Naive thymus-derived CD4-positive, alpha-beta T cell (primary cell): ENCODE measurements around the gene MBP. TPM values are rescaled to one million over a fixed set of nuclear protein-coding genes. Genes with fewer than 3 reads are reported as not detected.

Experiments used
- ATAC-seq: fragments of 150-1000 bp; cut with Tn5 transposase; 2 replicates; pipeline ENCODE4 v1.10.0; 2021; ENCODE audit warnings: mild to moderate bottlenecking, moderate library complexity
- CTCF ChIA-PET: fragments of 350-600 bp; sonication (Branson Sonifier 250); formaldehyde crosslinking; loops from one replicate; lab custom pipeline; 2021; ENCODE audit warnings: antibody characterized with exemption; lab: Charles Lee
- POLR2A ChIA-PET: fragments of 350-600 bp; sonication (Branson Sonifier 250); formaldehyde crosslinking; loops from one replicate; lab custom pipeline; 2021; ENCODE audit warnings: antibody characterized with exemption, inconsistent platforms; lab: Charles Lee
- DNase-seq, 9 donors: peaks; one replicate each; pipeline versions ENCODE4 v3.0.0 to v3.0.0-alpha.2; 2020 to 2022; ENCODE audit warnings: mixed read lengths in 1 of 9
- H3K27ac ChIP-seq: one replicate; pipeline ENCODE4 v1.7.0; 2013; ENCODE audit warnings: mild to moderate bottlenecking, low read depth, low read length, moderate library complexity
- H3K27me3 ChIP-seq, 2 donors: one replicate each; pipeline ENCODE4 v1.7.0; 2013; ENCODE audit warnings: low read length in 2 of 2, mild to moderate bottlenecking in 2 of 2, moderate library complexity in 2 of 2; ENCODE audit not compliant: control insufficient read depth in 2 of 2, insufficient read depth in 2 of 2
- H3K36me3 ChIP-seq, 3 experiments: 1 replicate in 2 of 3; 2 replicates in 1 of 3; pipeline ENCODE4 v1.7.0; 2013; ENCODE audit warnings: low read length in 3 of 3, mild to moderate bottlenecking in 3 of 3, moderate library complexity in 1 of 3; ENCODE audit not compliant: insufficient read depth in 3 of 3, control insufficient read depth in 2 of 3
- H3K4me1 ChIP-seq, 2 donors: one replicate each; pipeline ENCODE4 v1.7.0; 2013; ENCODE audit warnings: low read length in 2 of 2, mild to moderate bottlenecking in 2 of 2, moderate library complexity in 1 of 2; ENCODE audit not compliant: control insufficient read depth in 2 of 2, insufficient read depth in 2 of 2
- H3K4me3 ChIP-seq: 2 replicates; pipeline ENCODE4 v1.7.0; 2013; ENCODE audit warnings: mild to moderate bottlenecking, low read length
- H3K9me3 ChIP-seq, 3 experiments: 1 replicate in 2 of 3; 2 replicates in 1 of 3; pipeline ENCODE4 v1.7.0; 2013; ENCODE audit warnings: low read length in 3 of 3; ENCODE audit not compliant: control insufficient read depth in 2 of 3
- H3K27ac Mint-ChIP-seq, 9 donors: one replicate each; pipeline ENCODE4 v1.8.0; 2020 to 2022; ENCODE audit warnings: mixed read lengths in 9 of 9, mild to moderate bottlenecking in 8 of 9, moderate library complexity in 5 of 9, inconsistent platforms in 2 of 9
- H3K27me3 Mint-ChIP-seq, 5 donors: one replicate each; pipeline ENCODE4 v1.8.0; 2021 to 2022; ENCODE audit warnings: mixed read lengths in 5 of 5, mild to moderate bottlenecking in 1 of 5
- H3K36me3 Mint-ChIP-seq, 5 donors: one replicate each; pipeline ENCODE4 v1.8.0; 2020 to 2022; ENCODE audit warnings: mixed read lengths in 5 of 5, mild to moderate bottlenecking in 3 of 5, inconsistent platforms in 1 of 5
- H3K4me1 Mint-ChIP-seq, 7 donors: one replicate each; pipeline ENCODE4 v1.8.0; 2020 to 2022; ENCODE audit warnings: mixed read lengths in 7 of 7, mild to moderate bottlenecking in 3 of 7, inconsistent platforms in 1 of 7
- H3K4me3 Mint-ChIP-seq, 10 donors: one replicate each; pipeline ENCODE4 v1.8.0; 2020 to 2022; ENCODE audit warnings: mild to moderate bottlenecking in 10 of 10, mixed read lengths in 10 of 10, moderate library complexity in 6 of 10, inconsistent platforms in 2 of 10
- H3K9me3 Mint-ChIP-seq, 11 donors: one replicate each; pipeline ENCODE4 v1.8.0; 2020 to 2022; ENCODE audit warnings: mixed read lengths in 11 of 11, mild to moderate bottlenecking in 4 of 11, inconsistent platforms in 1 of 11, moderate library complexity in 1 of 11
- intact Hi-C, 2 donors: fragments of 100-400 bp; cut with micrococcal nuclease; formaldehyde crosslinking; loops; one replicate each; pipeline ENCODE4 v1.15.1; 2023
- polyA plus RNA-seq, 2 donors: library from polyadenylated mRNA; unstranded; fragments of 300-500 nt; fragmentation: Illumina TruSeq; gene quantifications; one replicate each; pipeline ENCODE4 v1.2.3, GENCODE V29; 2021
- total RNA-seq, 6 experiments: library from RNA in 5 of 6; stranded (reverse) in 5 of 6; gene quantifications; 1 replicate in 5 of 6; 2 replicates in 1 of 6; pipeline ENCODE4 v1.2.3 and lab custom pipeline; 2021 to 2026

MBP gene
- total RNA-seq: 100 to 1,000 TPM in 3 of 5 experiments, 10 to 100 TPM in 2; 88.3 to 152 (median 116) TPM
- polyA plus RNA-seq: 100 to 1,000 TPM in 1 of 2 donors, 10 to 100 TPM in 1; 96.4 to 107 TPM
- 112 reads per million, percentile 86 among the genes with 10 or more reads in this experiment for total RNA-seq (lab: John Stamatoyannopoulos, UW)

DNA sequence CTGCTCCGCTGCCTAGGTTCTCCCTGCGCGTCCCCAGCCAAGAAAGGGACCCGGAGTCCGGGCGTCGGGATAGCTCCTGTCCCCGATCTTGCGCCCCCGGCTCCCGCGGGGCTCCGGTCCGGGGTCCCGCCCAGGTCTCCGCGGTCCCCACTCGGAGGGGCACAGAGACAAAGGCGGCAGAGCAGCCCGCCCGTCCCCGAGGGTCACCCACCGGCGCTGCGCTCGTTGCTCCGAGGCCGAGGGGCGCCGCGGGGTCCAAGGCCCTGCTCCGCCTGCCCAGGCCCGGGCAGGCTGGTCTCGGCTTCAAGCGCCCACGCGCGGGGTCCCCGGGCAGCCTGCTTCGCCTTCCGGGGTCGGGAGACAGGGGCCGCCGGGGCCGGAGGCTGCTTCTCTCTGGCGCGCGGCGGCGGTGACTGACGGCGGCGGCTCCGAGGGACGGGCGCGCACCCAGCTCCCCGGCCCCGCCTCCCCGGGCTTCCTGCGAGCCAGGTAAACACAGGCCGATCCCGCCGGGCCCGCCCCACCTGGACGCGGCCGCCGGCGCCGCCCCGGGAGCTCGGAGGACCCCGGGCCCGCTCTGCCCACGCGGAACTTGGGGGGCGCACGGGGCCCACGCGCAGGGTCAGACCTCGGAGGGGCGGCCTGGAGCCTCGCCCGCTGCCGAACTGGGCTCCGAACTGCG lies at the start of gene MBP:
Gene MBP, minus strand, starts transcription at position 415 of the 682 bp plus-strand sequence. CDS start 27,522 bp downstream, outside the sequence.
- intact Hi-C loops: loop anchor here (1.0 to 5.0 kb wide), 10 partner anchors 8 to 310 kb away; partner anchors contain the start of gene ZNF236 (in 2 of the 2)
- H3K4me3 Mint-ChIP-seq: peak within 1 kb of the TSS; percentile 94 to 100 (median 97)
- peak within 1 kb of the TSS; percentile 87 for H3K27ac ChIP-seq
- ATAC-seq: peak; percentile 49
- DNase-seq: peak; percentile 58 to 75 (median 68)
- H3K36me3 ChIP-seq: peaks cover 0 to 7% (median 0%) of the 10 kb centered on the region in 3 experiments
- H3K4me3 ChIP-seq: peak within 1 kb of the TSS; percentile 66
- ChIA-PET POLR2A (interaction anchor here (1.1 to 5.7 kb wide), 14 partner anchors 9 to 412 kb away, joined by 3 to 83 read pairs (median 12); no protein-coding TSS in a partner anchor), CTCF (interaction anchor here (1.1 to 1.9 kb wide), 6 partner anchors 8 to 78 kb away, joined by 3 to 7 read pairs (median 4); no protein-coding TSS in a partner anchor)
- no peaks in the 10 kb centered on the region for H3K27me3 Mint-ChIP-seq
- no peaks in the 10 kb centered on the region for H3K27me3 ChIP-seq
- no peaks in the 10 kb centered on the region for H3K9me3 ChIP-seq
- no peaks in the 10 kb centered on the region for H3K9me3 Mint-ChIP-seq
- peaks cover 34 to 47% of the 10 kb centered on the region in 2 donors for H3K4me1 ChIP-seq
- peaks cover 0 to 28% (median 3%) of the 10 kb centered on the region in 5 donors for H3K36me3 Mint-ChIP-seq
- peak within 1 kb of the TSS; percentile 76 to 97 (median 96) for H3K27ac Mint-ChIP-seq
- peaks cover 43 to 66% (median 59%) of the 10 kb centered on the region in 7 donors for H3K4me1 Mint-ChIP-seq

DNA sequence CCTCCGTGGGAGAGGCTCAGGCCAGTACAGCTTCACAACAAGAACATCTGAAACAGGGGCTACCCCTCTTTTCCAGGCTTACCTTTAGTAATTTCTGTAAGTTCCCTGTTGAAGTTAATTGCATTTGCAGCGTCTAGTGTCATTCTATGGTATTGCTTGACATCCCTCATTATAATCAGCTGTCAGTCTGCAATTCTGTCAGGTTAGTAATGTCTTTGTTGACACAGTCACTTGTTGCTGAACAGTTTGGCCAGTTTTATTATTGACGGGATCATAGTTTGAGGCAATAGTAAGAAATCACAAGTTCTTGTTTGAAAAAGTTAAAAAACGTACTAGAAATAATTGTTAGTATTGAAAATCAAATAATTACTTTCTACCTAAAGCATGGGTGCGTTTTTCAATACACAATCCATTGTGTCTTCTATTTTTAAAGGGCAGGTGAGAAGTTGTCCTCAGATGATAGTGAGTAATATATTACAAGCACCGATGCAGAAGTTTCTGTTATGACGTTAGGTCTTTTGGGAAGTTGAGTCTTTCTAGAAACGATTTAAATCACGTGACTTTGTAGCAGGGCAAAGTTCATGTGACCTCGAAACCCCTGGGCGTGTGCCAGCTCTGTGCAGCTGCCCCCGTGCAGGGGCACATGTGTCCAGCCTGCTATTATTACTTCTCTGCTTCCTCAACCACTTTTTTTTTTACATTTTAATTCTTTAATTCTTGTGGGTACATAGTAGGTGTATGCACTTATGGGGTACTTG lies 49.5 kb upstream of the MBP start:
- no peaks in the 10 kb centered on the region for H3K9me3 ChIP-seq
- ATAC-seq (no peak), DNase-seq (no peak)
- Mint-ChIP-seq H3K4me3 (no peak overlapping the region), H3K4me1 (no peaks in the 10 kb centered on the region), H3K27ac (no peak overlapping the region), H3K27me3 (peaks cover 0 to 2% (median 0%) of the 10 kb centered on the region in 5 donors), H3K36me3 (peaks cover 0 to 1% (median 0%) of the 10 kb centered on the region in 5 donors), H3K9me3 (peaks cover 0 to 11% (median 3%) of the 10 kb centered on the region in 11 donors)
- no peaks in the 10 kb centered on the region for H3K27me3 ChIP-seq
- no peak overlapping the region for H3K27ac ChIP-seq
- POLR2A ChIA-PET: interaction anchor here (0.8 kb wide), 1 partner anchor 11 kb away, joined by 3 read pairs; no protein-coding TSS in a partner anchor
- CTCF ChIA-PET: no interaction called here
- intact Hi-C loops: no loop called here
- H3K4me1 ChIP-seq: no peaks in the 10 kb centered on the region
- H3K4me3 ChIP-seq: no peak overlapping the region
- H3K36me3 ChIP-seq: no peaks in the 10 kb centered on the region

DNA sequence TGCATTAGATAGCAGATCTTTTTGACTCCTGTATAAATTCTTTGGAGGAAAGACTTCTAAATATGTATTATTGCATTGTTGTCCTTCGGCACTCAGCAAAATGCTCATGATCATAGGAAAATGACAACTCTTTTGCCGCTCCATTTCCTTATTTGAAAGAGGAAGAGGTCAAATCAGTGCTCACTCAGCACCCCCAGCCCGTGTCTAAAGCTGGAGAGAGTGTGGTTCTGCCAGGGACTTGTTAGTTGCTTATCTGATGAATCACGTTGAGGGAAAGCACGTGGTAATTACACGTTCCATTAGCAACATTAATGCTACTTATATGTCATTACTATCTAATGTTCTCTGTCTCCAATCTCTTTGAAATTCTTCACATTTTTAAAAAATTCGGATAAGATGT lies 46.0 kb upstream of the MBP start:
- Mint-ChIP-seq H3K27me3 (peaks cover 0 to 2% (median 0%) of the 10 kb centered on the region in 5 donors), H3K36me3 (no peaks in the 10 kb centered on the region)
- CTCF ChIA-PET: no interaction called here

DNA sequence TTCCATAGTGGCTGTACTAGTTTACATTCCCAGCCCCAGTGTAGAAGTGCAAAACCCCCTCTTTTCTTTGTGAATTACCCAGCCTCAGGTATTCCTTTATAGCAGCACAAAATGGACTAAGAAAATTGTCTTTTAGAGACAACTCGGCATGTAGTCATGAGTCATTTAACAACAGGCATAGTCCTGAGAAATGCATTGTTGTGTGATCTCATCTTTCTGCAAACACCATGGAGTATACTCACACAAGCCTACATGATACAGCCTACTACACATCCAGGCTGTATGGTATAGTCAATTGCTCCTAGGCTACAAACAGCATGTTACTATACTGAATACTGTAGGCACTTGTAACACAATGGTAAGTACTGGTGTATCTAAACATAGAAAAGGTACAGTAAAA lies 44.4 kb upstream of the MBP start:
- CTCF ChIA-PET: no interaction called here
- H3K4me1 Mint-ChIP-seq: no peaks in the 10 kb centered on the region
- H3K4me3 Mint-ChIP-seq: no peak overlapping the region
- H3K9me3 ChIP-seq: no peaks in the 10 kb centered on the region
- H3K4me1 ChIP-seq: no peaks in the 10 kb centered on the region
- H3K27ac Mint-ChIP-seq: no peak overlapping the region
- H3K27me3 ChIP-seq: no peaks in the 10 kb centered on the region
- intact Hi-C loops: no loop called here
- POLR2A ChIA-PET: no interaction called here
- no peak overlapping the region for H3K4me3 ChIP-seq
- peaks cover 0 to 2% (median 0%) of the 10 kb centered on the region in 11 donors for H3K9me3 Mint-ChIP-seq
- no peaks in the 10 kb centered on the region for H3K36me3 ChIP-seq
- DNase-seq: no peak
- no peak overlapping the region for H3K27ac ChIP-seq
- H3K27me3 Mint-ChIP-seq: peaks cover 0 to 2% (median 0%) of the 10 kb centered on the region in 5 donors
- no peaks in the 10 kb centered on the region for H3K36me3 Mint-ChIP-seq
- no peak for ATAC-seq

More for the DNA sequence above, 46.0 kb upstream of the MBP start:
- no peak overlapping the region for H3K4me3 Mint-ChIP-seq
- no peaks in the 10 kb centered on the region for H3K36me3 ChIP-seq
- POLR2A ChIA-PET: interaction anchor here (0.6 kb wide), 1 partner anchor 10 kb away, joined by 3 read pairs; no protein-coding TSS in a partner anchor
- no peaks in the 10 kb centered on the region for H3K9me3 ChIP-seq
- no peak for DNase-seq
- H3K9me3 Mint-ChIP-seq: peaks cover 0 to 2% (median 0%) of the 10 kb centered on the region in 11 donors
- H3K4me1 Mint-ChIP-seq: no peaks in the 10 kb centered on the region
- ATAC-seq: peak; percentile 76
- H3K27me3 ChIP-seq: no peaks in the 10 kb centered on the region
- no peak overlapping the region for H3K27ac Mint-ChIP-seq
- intact Hi-C loops: no loop called here
- H3K4me3 ChIP-seq: no peak overlapping the region
- H3K4me1 ChIP-seq: no peaks in the 10 kb centered on the region
- no peak overlapping the region for H3K27ac ChIP-seq

DNA sequence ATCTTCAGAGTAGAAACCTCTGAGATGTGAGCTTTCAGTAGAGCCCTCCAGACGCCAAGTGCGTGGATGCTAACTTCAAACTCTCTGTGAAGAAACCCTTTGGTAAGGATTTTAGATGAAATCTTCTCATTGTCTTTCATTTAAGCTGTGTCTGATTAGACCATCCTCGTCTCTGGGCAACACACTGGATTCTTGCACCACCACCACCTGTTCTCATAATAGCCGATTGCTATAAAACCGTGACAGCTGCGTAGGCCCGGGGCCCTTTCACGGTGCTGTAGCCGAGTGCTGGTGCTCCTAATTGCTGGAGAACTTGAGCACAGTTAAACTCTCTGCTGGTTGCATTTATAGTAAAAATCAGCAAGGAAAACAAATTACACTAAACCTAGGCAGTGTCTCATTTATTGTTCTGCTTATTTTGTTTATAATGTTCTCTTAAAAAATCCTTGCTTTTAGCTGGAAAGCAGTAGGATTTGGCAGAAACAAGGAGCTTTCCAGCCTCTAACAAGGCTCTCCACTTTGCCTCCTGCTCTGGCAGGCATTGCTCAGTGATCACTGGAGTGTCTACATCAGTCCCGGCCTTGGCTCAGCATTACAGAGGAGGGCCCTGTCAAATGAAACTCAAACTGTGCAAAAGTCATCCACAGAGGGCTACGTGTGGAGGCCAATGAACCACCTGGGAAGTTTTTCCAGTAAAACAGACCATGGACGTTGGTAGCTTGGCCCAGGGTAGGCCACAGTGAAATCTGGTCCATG lies 40.9 kb upstream of the MBP start:
- no peak overlapping the region for H3K4me3 Mint-ChIP-seq
- Histone ChIP-seq H3K36me3 (no peaks in the 10 kb centered on the region), H3K27ac (no peak overlapping the region), H3K9me3 (no peaks in the 10 kb centered on the region), H3K4me1 (no peaks in the 10 kb centered on the region), H3K27me3 (no peaks in the 10 kb centered on the region), H3K4me3 (no peak overlapping the region)
- peaks cover 0 to 3% (median 0%) of the 10 kb centered on the region in 5 donors for H3K27me3 Mint-ChIP-seq
- DNase-seq: no peak
- peaks cover 0 to 2% (median 0%) of the 10 kb centered on the region in 11 donors for H3K9me3 Mint-ChIP-seq
- no peaks in the 10 kb centered on the region for H3K4me1 Mint-ChIP-seq
- intact Hi-C loops: no loop called here
- H3K27ac Mint-ChIP-seq: no peak overlapping the region
- ATAC-seq: no peak
- H3K36me3 Mint-ChIP-seq: no peaks in the 10 kb centered on the region
- CTCF ChIA-PET: interaction anchor here (0.9 kb wide), 1 partner anchor 190 kb away, joined by 3 read pairs; no protein-coding TSS in a partner anchor
- POLR2A ChIA-PET: no interaction called here

DNA sequence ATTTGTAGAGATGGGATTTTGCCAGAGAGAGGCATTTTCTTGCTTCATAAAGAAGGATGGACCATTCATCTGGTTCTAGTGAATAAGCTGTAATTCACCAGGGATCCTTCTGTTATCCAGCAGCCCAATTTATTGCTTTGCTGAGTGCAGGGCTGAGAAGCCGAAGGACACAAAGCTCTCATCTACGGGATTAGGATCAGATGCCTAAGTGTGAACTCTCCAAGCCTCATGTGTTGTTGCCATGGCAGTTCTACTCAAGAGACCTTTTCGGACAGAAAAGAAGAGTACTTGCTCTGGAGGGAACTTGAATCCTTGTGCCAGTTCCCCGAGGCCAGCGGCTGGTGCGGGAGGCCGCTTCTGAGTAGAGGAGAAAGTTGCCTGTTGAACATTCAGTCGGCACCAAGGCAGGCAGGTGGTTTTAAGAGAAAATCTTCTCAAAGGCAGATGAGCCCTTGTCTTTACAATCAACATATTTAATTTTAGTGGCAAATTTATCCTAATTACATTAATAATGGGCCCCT lies 38.4 kb upstream of the MBP start:
- POLR2A ChIA-PET: no interaction called here
- Histone ChIP-seq H3K36me3 (no peaks in the 10 kb centered on the region), H3K27me3 (no peaks in the 10 kb centered on the region), H3K27ac (no peak overlapping the region), H3K4me3 (no peak overlapping the region), H3K4me1 (no peaks in the 10 kb centered on the region), H3K9me3 (no peaks in the 10 kb centered on the region)
- CTCF ChIA-PET: no interaction called here
- ATAC-seq: no peak
- Mint-ChIP-seq H3K9me3 (peaks cover 0 to 1% (median 0%) of the 10 kb centered on the region in 11 donors), H3K4me1 (no peaks in the 10 kb centered on the region), H3K27me3 (peaks cover 0 to 6% (median 0%) of the 10 kb centered on the region in 5 donors), H3K36me3 (no peaks in the 10 kb centered on the region), H3K4me3 (no peak overlapping the region), H3K27ac (no peak overlapping the region)
- intact Hi-C loops: no loop called here
- no peak for DNase-seq
